Measurements from ENCODE around the gene USP40.

DNA sequence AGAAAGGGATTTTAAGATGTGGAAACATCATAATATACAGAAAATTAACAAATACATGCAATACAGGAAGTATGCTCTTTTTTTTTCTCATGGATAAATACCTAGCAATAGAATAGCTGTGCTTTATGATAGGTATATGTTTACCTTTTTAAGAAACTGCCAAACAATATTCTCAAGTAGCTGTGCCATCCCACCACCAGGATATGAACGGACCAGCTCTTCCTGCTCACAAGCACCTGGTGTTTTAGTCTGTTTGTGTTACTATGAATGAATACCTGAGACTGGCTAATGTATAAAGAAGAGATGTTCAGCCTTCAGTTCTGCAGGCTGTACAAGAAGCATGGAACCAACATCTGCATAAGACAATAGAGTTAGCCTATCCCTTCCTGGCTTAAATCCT is 30.9 kb upstream of the USP40 start:
- no peak for TF ChIP-seq POLR2A (IDR thresholded peaks at IDR 0.05)
- TF ChIP-seq CTCF (IDR thresholded peaks at IDR 0.05): no peak
